ENCODE measurements around the gene CZIB. TPM values are rescaled to one million over a fixed set of nuclear protein-coding genes. Genes with fewer than 3 reads are reported as not detected.

CZIB gene
- total RNA-seq, 4 donors from 2014 or later, result 25.2 to 60.3 (median 33.8) TPM

Other genes with a start within 250 kb of the CZIB start
- gene PODN, start 158.4 kb downstream of the CZIB start, total RNA-seq, result 10 to 100 TPM; 13.9 to 32.8 (median 19.8) TPM
- gene SLC1A7, start 78.0 kb downstream of the CZIB start, total RNA-seq, result not detected
- 10 to 100 TPM; 26.1 to 30.4 (median 29.5) TPM for gene CPT2, start 23.8 kb downstream of the CZIB start, total RNA-seq
- gene MAGOH, start 17.9 kb upstream of the CZIB start, total RNA-seq, result 10 to 100 TPM; 31.8 to 52.3 (median 38.5) TPM
- 10 to 100 TPM in 1 of 4 donors, 1 to 10 TPM in 3; 2.8 to 11.8 (median 4.1) TPM for gene LRP8, start 107.4 kb upstream of the CZIB start, total RNA-seq
- gene DMRTB1, start 238.8 kb upstream of the CZIB start, total RNA-seq, result not detected

Data from suprapubic skin (tissue), 4 donors.